CD4-positive, CD25-positive, alpha-beta regulatory T cell (primary cell): ENCODE measurements around the gene ATG2A. TPM values are rescaled to one million over a fixed set of nuclear protein-coding genes. Genes with fewer than 3 reads are reported as not detected.

Experiments
- ATAC-seq, 2 donors: fragments of 150-1000 bp; cut with Tn5 transposase; one replicate each; pipeline ENCODE4 v1.10.0; 2021; ENCODE audit warnings: low read depth in 2 of 2, moderate number of reproducible peaks in 2 of 2, moderate library complexity in 1 of 2
- DNase-seq, 3 donors: peaks; one replicate each; pipeline versions ENCODE4 v3.0.0 to v3.0.0-alpha.2; 2012 to 2022; ENCODE audit warnings: mixed read lengths in 1 of 3
- H3K27ac ChIP-seq: one replicate; pipeline ENCODE4 v1.7.0; 2013; ENCODE audit warnings: mild to moderate bottlenecking, low read length; ENCODE audit not compliant: insufficient read depth, poor library complexity, severe bottlenecking
- H3K27me3 ChIP-seq: one replicate; pipeline ENCODE4 v1.7.0; 2013; ENCODE audit warnings: low read length; ENCODE audit not compliant: control insufficient read depth, insufficient read depth
- H3K36me3 ChIP-seq: one replicate; pipeline ENCODE4 v1.7.0; 2013; ENCODE audit warnings: mild to moderate bottlenecking, low read length, moderate library complexity; ENCODE audit not compliant: control insufficient read depth, insufficient read depth
- H3K4me1 ChIP-seq: 2 replicates; pipeline ENCODE4 v1.7.0; 2013; ENCODE audit warnings: mild to moderate bottlenecking, low read length; ENCODE audit not compliant: insufficient read depth, control insufficient read depth, poor library complexity, severe bottlenecking
- H3K4me3 ChIP-seq: one replicate; pipeline ENCODE4 v1.7.0; 2013; ENCODE audit warnings: low read depth, mild to moderate bottlenecking, low read length, moderate library complexity
- H3K9me3 ChIP-seq, 2 experiments: 1 replicate in 1 of 2; 2 replicates in 1 of 2; pipeline ENCODE4 v1.7.0; 2013; ENCODE audit warnings: low read length in 2 of 2, mild to moderate bottlenecking in 1 of 2, moderate library complexity in 1 of 2; ENCODE audit not compliant: control insufficient read depth in 2 of 2
- H3K27ac Mint-ChIP-seq, 3 donors: one replicate each; pipeline ENCODE4 v1.8.0; 2020 to 2022; ENCODE audit warnings: mild to moderate bottlenecking in 3 of 3, mixed read lengths in 3 of 3, moderate library complexity in 2 of 3
- H3K27me3 Mint-ChIP-seq: one replicate; pipeline ENCODE4 v1.8.0; 2022; ENCODE audit warnings: mild to moderate bottlenecking, mixed read lengths
- H3K36me3 Mint-ChIP-seq: one replicate; pipeline ENCODE4 v1.8.0; 2020; ENCODE audit warnings: mixed read lengths
- H3K4me1 Mint-ChIP-seq, 4 donors: one replicate each; pipeline ENCODE4 v1.8.0; 2020 to 2022; ENCODE audit warnings: mixed read lengths in 4 of 4, mild to moderate bottlenecking in 1 of 4
- H3K4me3 Mint-ChIP-seq, 4 donors: one replicate each; pipeline ENCODE4 v1.8.0; 2020 to 2022; ENCODE audit warnings: mild to moderate bottlenecking in 4 of 4, mixed read lengths in 4 of 4, moderate library complexity in 3 of 4
- H3K9me3 Mint-ChIP-seq, 7 donors: one replicate each; pipeline ENCODE4 v1.8.0; 2020 to 2022; ENCODE audit warnings: mixed read lengths in 7 of 7, mild to moderate bottlenecking in 3 of 7, moderate library complexity in 2 of 7
- polyA plus RNA-seq, 4 donors: library from polyadenylated mRNA; unstranded; fragments of 300-500 nt; fragmentation: Illumina TruSeq; gene quantifications; one replicate each; pipeline ENCODE4 v1.2.3, GENCODE V29; 2021
- total RNA-seq: library from RNA; stranded (reverse); gene quantifications from one replicate; pipeline ENCODE4 v1.2.3, GENCODE V29; 2022

Gene ATG2A
- total and polyA plus RNA-seq, 5 donors from 2014 or later: 5.8 to 234 (median 6.9) TPM

DNA sequence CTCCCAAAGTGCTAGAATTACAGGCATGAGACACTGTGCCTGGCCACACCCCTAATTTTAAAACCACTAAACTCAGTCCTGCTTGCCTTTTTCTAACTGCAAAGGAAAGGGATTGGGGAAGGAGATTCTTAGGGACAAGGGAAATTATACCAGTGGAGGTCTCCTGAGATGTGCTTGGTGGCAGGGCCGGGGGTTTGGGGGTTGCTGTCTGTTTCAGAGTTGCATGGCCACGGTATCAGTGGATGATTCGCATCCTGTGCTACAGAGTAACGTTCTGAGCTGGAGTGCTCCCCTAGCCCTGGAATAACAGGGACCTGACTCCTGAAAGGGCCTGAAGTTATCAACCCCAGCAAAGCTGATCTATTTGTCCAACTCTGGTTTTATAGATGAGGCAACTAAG, 19.5 kb upstream of the ATG2A start:
- DNase-seq: no peak
- H3K36me3 Mint-ChIP-seq: peaks cover 21% of the 10 kb centered on the region
- ATAC-seq: no peak
- peaks cover 0 to 2% (median 0%) of the 10 kb centered on the region in 4 donors for H3K4me1 Mint-ChIP-seq
- Histone ChIP-seq H3K9me3 (no peaks in the 10 kb centered on the region), H3K4me1 (no peaks in the 10 kb centered on the region), H3K27ac (no peak overlapping the region), H3K27me3 (peaks cover under 1% of the 10 kb centered on the region), H3K36me3 (peaks cover 16% of the 10 kb centered on the region), H3K4me3 (no peak overlapping the region)
- H3K9me3 Mint-ChIP-seq: peaks cover 0 to under 1% (median 0%) of the 10 kb centered on the region in 7 donors
- peaks cover 20% of the 10 kb centered on the region for H3K27me3 Mint-ChIP-seq
- H3K4me3 Mint-ChIP-seq: no peak overlapping the region
- H3K27ac Mint-ChIP-seq: no peak overlapping the region

- H3K9me3 ChIP-seq: no peaks in the 10 kb centered on the region
- Mint-ChIP-seq H3K4me3 (no peak within 1 kb of the TSS), H3K36me3 (peaks cover 28% of the 10 kb centered on the region), H3K4me1 (peaks cover 0 to 2% (median 0%) of the 10 kb centered on the region in 4 donors), H3K9me3 (no peaks in the 10 kb centered on the region), H3K27ac (no peak within 1 kb of the TSS), H3K27me3 (peaks cover 15% of the 10 kb centered on the region)
- no peak for ATAC-seq
- H3K4me1 ChIP-seq: no peaks in the 10 kb centered on the region
- H3K36me3 ChIP-seq: peaks cover 26% of the 10 kb centered on the region
- no peak within 1 kb of the TSS for H3K27ac ChIP-seq
- no peak within 1 kb of the TSS for H3K4me3 ChIP-seq
- no peaks in the 10 kb centered on the region for H3K27me3 ChIP-seq
- DNase-seq: no peak
Measured at GRCh38 chr11:64935359-64936081, 18.5 kb upstream of the ATG2A start, which contains the start of gene GPHA2. Gene GPHA2, minus strand, starts transcription at chr11:64935893. Its CDS starts 433 bp downstream, at chr11:64935460.

GRCh38 chr11:64934682-64935358, 17.8 kb upstream of the ATG2A start:
- no peak overlapping the region for H3K27ac ChIP-seq
- peaks cover 30% of the 10 kb centered on the region for H3K36me3 ChIP-seq
- no peak overlapping the region for H3K27ac Mint-ChIP-seq
- H3K4me1 ChIP-seq: no peaks in the 10 kb centered on the region
- no peaks in the 10 kb centered on the region for H3K9me3 ChIP-seq
- DNase-seq (no peak), ATAC-seq (no peak)
- peaks cover 33% of the 10 kb centered on the region for H3K36me3 Mint-ChIP-seq
- H3K9me3 Mint-ChIP-seq: no peaks in the 10 kb centered on the region
- H3K4me1 Mint-ChIP-seq: peaks cover 0 to 2% (median 0%) of the 10 kb centered on the region in 4 donors
- H3K4me3 ChIP-seq: no peak overlapping the region
- peaks cover 11% of the 10 kb centered on the region for H3K27me3 Mint-ChIP-seq
- H3K27me3 ChIP-seq: no peaks in the 10 kb centered on the region
- H3K4me3 Mint-ChIP-seq: no peak overlapping the region

- H3K4me1 ChIP-seq: no peaks in the 10 kb centered on the region
- H3K9me3 Mint-ChIP-seq: no peaks in the 10 kb centered on the region
- H3K4me1 Mint-ChIP-seq: peaks cover 0 to 2% (median 0%) of the 10 kb centered on the region in 4 donors
- H3K36me3 ChIP-seq: peaks cover 31% of the 10 kb centered on the region
- ATAC-seq (no peak), DNase-seq (no peak)
- no peaks in the 10 kb centered on the region for H3K9me3 ChIP-seq
- peaks cover 36% of the 10 kb centered on the region for H3K36me3 Mint-ChIP-seq
- no peaks in the 10 kb centered on the region for H3K27me3 ChIP-seq
- no peak overlapping the region for H3K4me3 Mint-ChIP-seq
- no peak overlapping the region for H3K4me3 ChIP-seq
- peaks cover 11% of the 10 kb centered on the region for H3K27me3 Mint-ChIP-seq
- H3K27ac ChIP-seq: no peak overlapping the region
- no peak overlapping the region for H3K27ac Mint-ChIP-seq
Measured at GRCh38 chr11:64933935-64934681, 17.1 kb upstream of the ATG2A start.

- no peak overlapping the region for H3K4me3 ChIP-seq
- ATAC-seq: no peak
- H3K4me3 Mint-ChIP-seq: no peak overlapping the region
- H3K36me3 ChIP-seq: peaks cover 35% of the 10 kb centered on the region
- H3K9me3 ChIP-seq: no peaks in the 10 kb centered on the region
- no peak overlapping the region for H3K27ac ChIP-seq
- H3K4me1 Mint-ChIP-seq: peaks cover 0 to 2% (median 0%) of the 10 kb centered on the region in 4 donors
- DNase-seq: no peak
- peaks cover 36% of the 10 kb centered on the region for H3K36me3 Mint-ChIP-seq
- no peaks in the 10 kb centered on the region for H3K4me1 ChIP-seq
- no peaks in the 10 kb centered on the region for H3K27me3 ChIP-seq
- no peak overlapping the region for H3K27ac Mint-ChIP-seq
- H3K27me3 Mint-ChIP-seq: peaks cover 9% of the 10 kb centered on the region
- no peaks in the 10 kb centered on the region for H3K9me3 Mint-ChIP-seq
Measured at GRCh38 chr11:64933213-64933934, 16.4 kb upstream of the ATG2A start.

DNA sequence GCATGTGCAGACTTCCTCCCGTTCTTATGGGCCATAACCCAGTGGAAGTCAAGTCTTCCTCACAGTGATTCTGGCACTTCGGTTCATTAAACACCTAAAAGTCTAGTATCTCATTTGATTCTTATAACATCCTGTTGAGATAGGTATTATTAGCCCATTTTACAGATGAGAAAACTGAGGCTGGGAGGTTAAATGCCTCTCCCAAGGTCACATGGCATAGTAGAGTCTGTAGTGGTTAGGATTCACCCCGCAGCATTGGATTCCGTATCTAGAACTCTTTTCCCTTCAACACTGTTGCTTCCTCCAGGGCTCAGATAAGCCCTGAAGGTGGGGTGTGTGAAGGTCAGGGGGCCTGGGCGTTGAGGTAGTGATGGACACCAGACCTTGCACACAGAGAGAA, 15.3 kb upstream of the ATG2A start:
- no peaks in the 10 kb centered on the region for H3K4me1 ChIP-seq
- Mint-ChIP-seq H3K27me3 (no peaks in the 10 kb centered on the region), H3K9me3 (no peaks in the 10 kb centered on the region), H3K27ac (no peak overlapping the region), H3K4me3 (no peak overlapping the region), H3K36me3 (peaks cover 36% of the 10 kb centered on the region), H3K4me1 (peaks cover 0 to 2% (median 0%) of the 10 kb centered on the region in 4 donors)
- H3K4me3 ChIP-seq: no peak overlapping the region
- H3K36me3 ChIP-seq: peaks cover 35% of the 10 kb centered on the region
- ATAC-seq: no peak
- no peak for DNase-seq
- H3K27ac ChIP-seq: no peak overlapping the region
- H3K9me3 ChIP-seq: no peaks in the 10 kb centered on the region
- no peaks in the 10 kb centered on the region for H3K27me3 ChIP-seq

DNA sequence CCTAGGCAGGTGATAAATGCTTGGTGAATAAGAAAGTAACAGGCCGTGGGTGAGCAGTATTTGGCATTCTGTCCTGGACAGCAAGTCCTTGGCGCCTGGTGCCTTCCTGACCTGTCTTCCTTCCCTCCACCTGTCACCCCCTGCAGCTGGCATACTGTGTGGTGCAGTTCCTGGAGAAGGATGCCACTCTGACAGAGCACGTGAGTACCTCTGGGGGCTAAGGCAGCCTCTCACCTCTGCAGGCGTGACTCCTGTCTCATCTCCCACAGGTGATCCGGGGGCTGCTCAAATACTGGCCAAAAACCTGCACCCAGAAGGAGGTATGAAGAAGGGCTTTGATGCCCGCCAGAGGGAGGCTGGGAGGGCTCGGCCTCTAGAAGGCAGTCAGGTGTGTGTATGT, 14.3 kb upstream of the ATG2A start:
- H3K36me3 ChIP-seq: peaks cover 35% of the 10 kb centered on the region
- Mint-ChIP-seq H3K27me3 (no peaks in the 10 kb centered on the region), H3K4me1 (peaks cover 0 to 3% (median 0%) of the 10 kb centered on the region in 4 donors), H3K4me3 (no peak overlapping the region), H3K9me3 (no peaks in the 10 kb centered on the region), H3K27ac (no peak overlapping the region), H3K36me3 (peaks cover 36% of the 10 kb centered on the region)
- no peak overlapping the region for H3K4me3 ChIP-seq
- no peak overlapping the region for H3K27ac ChIP-seq
- ATAC-seq (no peak), DNase-seq (no peak)
- no peaks in the 10 kb centered on the region for H3K4me1 ChIP-seq
- H3K9me3 ChIP-seq: no peaks in the 10 kb centered on the region
- H3K27me3 ChIP-seq: no peaks in the 10 kb centered on the region
